GM20000 (cell line): ENCODE measurements around the gene HOXB6.

ENCODE experiments used
- DNase-seq: peaks from one replicate; pipeline ENCODE4 v3.0.0; 2012; ENCODE audit warnings: low spot score
- CTCF ChIP-seq: IDR thresholded peaks from 2 replicates; pipeline ENCODE4 v1.5.1; 2012; ENCODE audit warnings: mild to moderate bottlenecking, control low read depth; ENCODE audit errors: extremely low read depth, missing control alignments

HOXB6 gene

DNA sequence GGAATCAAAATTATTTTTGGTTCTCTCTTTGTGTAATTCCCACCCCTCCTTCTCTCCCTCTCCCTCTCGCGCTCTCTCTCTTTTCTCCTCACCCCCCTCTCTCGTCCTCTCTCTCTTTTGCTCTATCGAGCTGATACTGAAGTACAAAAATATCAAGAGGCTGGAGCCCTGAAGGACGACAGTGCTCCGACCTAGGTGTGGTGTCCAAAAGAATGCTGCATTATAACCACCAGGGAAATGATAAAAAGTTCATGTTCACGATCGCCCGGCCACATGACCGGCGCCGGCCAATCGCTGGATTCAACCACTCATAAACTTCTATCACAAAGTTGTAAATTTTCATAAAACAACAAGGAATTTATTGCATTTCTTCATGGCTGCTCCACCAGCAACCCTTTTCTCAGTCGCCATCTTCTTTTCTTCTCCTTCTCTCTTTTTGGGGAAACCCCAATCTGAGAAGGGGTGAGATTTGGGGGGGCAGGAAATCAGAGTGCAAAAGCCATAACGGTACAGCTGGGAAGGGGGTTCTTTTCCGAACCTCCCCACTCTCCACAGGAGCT is at the start of gene HOXB6:
HOXB6 (minus strand) TSS at position 217 of the 560 bp plus-strand sequence. CDS start 6,836 bp downstream, outside the sequence.
- DNase-seq = no peak
- TF ChIP-seq CTCF = no peak

DNA sequence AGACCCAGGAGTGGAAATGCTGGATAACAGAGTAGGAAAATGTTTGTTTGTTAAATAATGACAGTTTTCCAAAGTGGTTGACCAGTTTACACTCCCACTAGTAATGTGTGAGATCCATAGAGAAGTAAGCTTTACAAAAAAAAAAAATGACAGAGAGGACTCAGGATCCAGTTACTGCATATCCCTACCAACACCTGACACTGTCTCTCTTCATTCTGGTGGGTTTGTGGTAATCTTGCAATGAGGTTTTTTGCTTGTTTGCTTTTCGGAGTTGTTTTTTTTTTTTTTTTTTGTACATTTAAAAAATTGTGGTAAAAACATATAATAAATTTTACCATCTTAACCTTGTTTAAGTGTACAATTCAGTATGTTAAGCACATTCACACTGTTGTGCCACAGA is 45.0 kb upstream of the HOXB6 start:
- no peak for DNase-seq
- no peak for TF ChIP-seq CTCF

GRCh38 chr17:48647963-48648245 is 43.1 kb upstream of the HOXB6 start:
- no peak for TF ChIP-seq CTCF

DNA sequence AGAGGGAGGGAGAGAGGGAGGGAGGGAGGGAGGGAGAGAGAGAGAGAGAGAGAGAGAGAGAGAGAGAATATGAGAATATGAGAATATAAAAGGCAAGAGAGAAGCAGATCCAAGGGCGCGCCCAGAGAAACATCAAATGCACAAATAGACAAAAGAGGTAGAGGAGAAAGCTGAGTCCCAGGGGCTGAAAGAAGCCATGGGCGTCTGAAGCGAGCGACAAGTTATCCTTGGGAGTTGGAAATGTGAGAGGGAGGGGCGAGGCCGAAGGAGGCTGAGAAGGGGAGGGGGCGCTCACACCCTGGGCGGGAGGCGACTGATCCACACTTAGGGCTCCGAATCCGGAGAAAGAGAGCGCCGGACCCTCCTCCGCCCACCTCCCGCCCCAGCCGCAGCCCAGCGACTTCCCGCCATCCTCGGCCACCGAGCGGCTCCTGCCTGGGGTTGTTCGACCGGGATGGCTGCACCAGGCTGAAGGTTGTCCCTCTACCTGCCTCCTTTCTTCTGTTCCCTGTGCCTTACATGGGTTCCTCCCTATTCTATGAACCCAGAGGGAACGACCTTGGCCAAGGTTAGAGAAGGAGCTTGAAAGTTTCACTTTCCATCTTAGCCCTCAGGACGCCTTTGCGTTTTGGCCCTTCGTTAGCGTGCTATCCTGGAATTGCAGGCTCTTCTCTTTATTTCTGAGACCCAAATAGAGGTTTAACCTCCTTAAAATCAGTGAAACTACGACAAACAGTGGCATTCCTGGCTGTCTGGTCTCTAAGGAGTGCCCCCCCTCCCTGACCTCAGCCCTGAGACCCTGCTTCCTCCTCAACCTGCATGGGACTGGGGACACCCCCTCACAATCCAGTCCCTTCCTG is 42.5 kb upstream of the HOXB6 start:
- peak; percentile 60 for DNase-seq
- TF ChIP-seq CTCF = no peak

More at GRCh38 chr17:48647963-48648245, 43.1 kb upstream of the HOXB6 start:
- no peak for DNase-seq

- peak; percentile 75 for DNase-seq
Observed at GRCh38 chr17:48646183-48647102, 41.7 kb upstream of the HOXB6 start.

DNA sequence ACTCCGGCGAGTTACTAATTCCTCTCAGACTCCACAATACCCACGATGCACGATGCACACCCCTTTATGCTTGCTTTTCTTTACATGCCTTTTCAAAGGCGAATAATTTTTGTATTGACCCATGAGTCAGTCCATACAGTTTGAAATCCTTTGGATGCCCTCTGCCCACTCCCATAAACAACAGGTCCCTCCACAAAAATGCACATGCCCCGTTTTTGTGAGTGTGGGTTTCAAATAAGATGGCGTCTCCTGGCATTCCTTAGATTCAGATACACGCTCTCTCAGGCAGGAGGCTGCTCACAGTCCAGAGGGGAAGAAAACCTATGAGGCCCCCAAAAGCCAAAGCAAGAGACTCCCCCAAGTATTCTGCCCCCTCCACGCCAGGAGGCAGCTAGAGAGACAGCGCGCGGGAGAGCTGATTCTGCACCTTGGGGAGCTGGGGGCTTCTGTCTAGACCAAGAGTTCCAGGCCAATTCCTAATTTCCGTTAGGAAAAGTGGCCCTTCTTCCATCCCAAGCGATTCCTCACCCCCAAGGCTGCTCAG is 40.9 kb upstream of the HOXB6 start:
- peak; percentile 9 for DNase-seq
- TF ChIP-seq CTCF = no peak

More at GRCh38 chr17:48646183-48647102, 41.7 kb upstream of the HOXB6 start:
- no peak for TF ChIP-seq CTCF
